HepG2 (cell line): Measurements from ENCODE around the gene SLC4A7. TPM values are rescaled to one million over a fixed set of nuclear protein-coding genes. Genes with fewer than 3 reads are reported as not detected.
A peak's percentile ranks its signal among the peaks of the same experiment; 100 is the strongest.

Source experiments
- ATAC-seq: fragments of 200-7000 bp; cut with Tn5 transposase; 3 replicates; pipeline ENCODE4 v1.9.1; 2020; ENCODE audit warnings: mild to moderate bottlenecking, moderate library complexity
- BruUV-seq: library from RNA; stranded (reverse); fragments of 400-500 nt; replicated peaks from 2 replicates; lab custom pipeline; 2021; lab: Mats Ljungman, UMichigan
- CTCF ChIA-PET: fragments of 300-600 bp; formaldehyde crosslinking; extraction: SDS; loops from one replicate; lab custom pipeline; 2021; ENCODE audit warnings: low total read pairs, inconsistent platforms, low intra/inter-chr PET ratio; lab: Yijun Ruan, JAX
- POLR2A ChIA-PET: fragments of 350-600 bp; sonication (Branson Sonifier 250); formaldehyde crosslinking; loops from one replicate; lab custom pipeline; 2020; ENCODE audit warnings: antibody characterized with exemption, inconsistent platforms; lab: Yijun Ruan, JAX
- DNase-seq: peaks from one replicate; pipeline ENCODE4 v3.0.0-alpha.2; 2015; ENCODE audit warnings: low spot score
- FAIRE-seq: peaks from 3 replicates; lab custom pipeline; 2011; peaks lifted over from hg19 to GRCh38; lab: Jason Lieb, UNC
- H2AFZ ChIP-seq: one replicate; pipeline ENCODE4 v1.6.1; 2011; ENCODE audit warnings: low read length, inconsistent platforms
- H3K27ac ChIP-seq: fragments of 300-600 bp; 3 replicates; pipeline ENCODE4 v1.8.0; 2011; ENCODE audit warnings: mixed run types, mild to moderate bottlenecking, mixed read lengths, low read length, inconsistent platforms; ENCODE audit not compliant: insufficient read depth; ENCODE audit errors: extremely low read length
- H3K27me3 ChIP-seq, 2 experiments: fragments of 200-600 bp in 1 of 2; 2 replicates in 1 of 2; 3 replicates in 1 of 2; pipeline versions ENCODE4 v1.6.0 to v1.8.0; 2011; ENCODE audit warnings: low read length in 2 of 2, mild to moderate bottlenecking in 2 of 2, moderate library complexity in 2 of 2, inconsistent platforms in 1 of 2; ENCODE audit not compliant: insufficient read depth in 2 of 2, control insufficient read depth in 1 of 2
- H3K36me3 ChIP-seq, 2 experiments: fragments of 200-600 bp in 1 of 2; replicated peaks in 1 of 2; 2 replicates in 1 of 2; 3 replicates in 1 of 2; pipeline versions ENCODE4 v1.5.1 to v1.8.0; 2011; ENCODE audit warnings: low read length in 2 of 2, inconsistent platforms in 1 of 2; ENCODE audit not compliant: insufficient read depth in 2 of 2, control insufficient read depth in 1 of 2
- H3K4me1 ChIP-seq: 2 replicates; pipeline ENCODE4 v1.5.1; 2012; ENCODE audit warnings: low read length, inconsistent platforms; ENCODE audit not compliant: insufficient read depth
- H3K4me2 ChIP-seq: 2 replicates; pipeline ENCODE4 v1.6.0; 2011; ENCODE audit warnings: low read depth, low read length, inconsistent platforms
- H3K4me3 ChIP-seq, 3 experiments: fragments of 200-600 bp in 1 of 3; sonication (generic), shearing (Covaris generic) in 1 of 3; replicated peaks in 1 of 3; 2 replicates each; pipeline ENCODE4 v1.5.1; 2011 to 2016; ENCODE audit warnings: low read length in 3 of 3, inconsistent platforms in 2 of 3, low read depth in 2 of 3, mild to moderate bottlenecking in 2 of 3, control low read depth in 1 of 3, mixed read lengths in 1 of 3; ENCODE audit not compliant: insufficient read depth in 1 of 3
- H3K79me2 ChIP-seq: one replicate; pipeline ENCODE4 v1.6.1; 2011; ENCODE audit warnings: low read length, inconsistent platforms; ENCODE audit not compliant: insufficient read depth
- H3K9ac ChIP-seq: 2 replicates; pipeline ENCODE4 v1.6.0; 2011; ENCODE audit warnings: mild to moderate bottlenecking, low read depth, low read length, inconsistent platforms; ENCODE audit not compliant: insufficient read depth
- H3K9me3 ChIP-seq: 2 replicates; pipeline ENCODE4 v1.5.1; 2012; ENCODE audit warnings: mild to moderate bottlenecking, low read length
- H4K20me1 ChIP-seq: 2 replicates; pipeline ENCODE4 v1.6.0; 2011; ENCODE audit warnings: inconsistent platforms, mild to moderate bottlenecking, low read length, moderate library complexity; ENCODE audit not compliant: insufficient read depth
- CBFB ChIP-seq: sonication (generic); formaldehyde crosslinking; IDR thresholded peaks from 2 replicates; pipeline ENCODE4 v1.4.0; 2020; ENCODE audit warnings: missing genetic modification reagents
- ERF ChIP-seq: IDR thresholded peaks from 2 replicates; pipeline ENCODE4 v1.6.1; 2018; ENCODE audit warnings: missing biosample characterization, missing genetic modification reagents
- HOMEZ ChIP-seq: IDR thresholded peaks from 2 replicates; pipeline ENCODE4 v1.6.1; 2016; ENCODE audit warnings: low read depth
- NAIF1 ChIP-seq: sonication (generic); formaldehyde crosslinking; IDR thresholded peaks from 2 replicates; pipeline ENCODE4 v1.5.0; 2020; ENCODE audit warnings: mild to moderate bottlenecking, missing genetic modification reagents, borderline replicate concordance
- NFIC ChIP-seq: IDR thresholded peaks from 2 replicates; pipeline ENCODE4 v1.6.1; 2012; ENCODE audit warnings: mild to moderate bottlenecking, low read length, inconsistent platforms
- PAF1 ChIP-seq: IDR thresholded peaks from 2 replicates; pipeline ENCODE4 v1.6.1; 2016; ENCODE audit warnings: missing genetic modification reagents, missing compliant biosample characterization
- ZNF230 ChIP-seq: sonication (generic); formaldehyde crosslinking; IDR thresholded peaks from 2 replicates; pipeline ENCODE4 v1.4.0; 2020; ENCODE audit warnings: mild to moderate bottlenecking, missing genetic modification reagents
- ZNF350 ChIP-seq: sonication (generic); formaldehyde crosslinking; IDR thresholded peaks from 2 replicates; pipeline ENCODE4 v1.4.0; 2020; ENCODE audit warnings: mild to moderate bottlenecking, low read depth, missing genetic modification reagents, borderline replicate concordance
- ZNF775 ChIP-seq: sonication (generic); formaldehyde crosslinking; IDR thresholded peaks from 2 replicates; pipeline ENCODE4 v1.4.0; 2020; ENCODE audit warnings: missing genetic modification reagents, mild to moderate bottlenecking, moderate library complexity, borderline replicate concordance
- WGBS: methylation state at CpG from one replicate; pipeline ENCODE4 v1.1.6; 2017; ENCODE audit warnings: low lambda C conversion rate; 5-methylcytosine and 5-hydroxymethylcytosine counted together
- in situ Hi-C: cut with HindIII; loops from 2 replicates; pipeline ENCODE4 v1.10.0; 2017; ENCODE audit warnings: low pct_unique_long_range_greater_than_20kb; ENCODE audit not compliant: extremely low pct_ligation_motif_present
- intact Hi-C: fragments of 100-400 bp; cut with micrococcal nuclease; formaldehyde crosslinking; loops from one replicate; pipeline ENCODE4 v1.10.0; 2022; ENCODE audit not compliant: unreplicated experiment
- polyA plus RNA-seq, 8 experiments: library from polyadenylated mRNA; depleted of rRNA in 3 of 8; stranded (reverse) in 7 of 8; unstranded in 1 of 8; fragments of >200 nt; fragmentation: Illumina TruSeq in 4 of 8; extraction: Trizol in 4 of 8; gene quantifications; 2 replicates each; pipeline versions ENCODE4 v1.2.1 to v1.2.3, GENCODE V29; 2011 to 2016; ENCODE audit warnings: low read depth in 4 of 8, missing spikeins in 1 of 8, mixed read lengths in 1 of 8; ENCODE audit not compliant: insufficient read depth in 1 of 8
- total RNA-seq, 5 experiments: library from RNA; depleted of rRNA; stranded (reverse); fragments of >200 nt; fragmentation: Illumina TruSeq; extraction: Trizol; gene quantifications; 2 replicates each; pipeline ENCODE4 v1.2.3, GENCODE V29; 2016; ENCODE audit warnings: low read depth in 1 of 5
- TF ChIP-seq, protein P1 (sequence below): sonication (generic); formaldehyde crosslinking; IDR thresholded peaks from 2 replicates; pipeline ENCODE4 v1.4.0; 2020; ENCODE audit warnings: mild to moderate bottlenecking, missing genetic modification reagents
- TF ChIP-seq, protein P2 (sequence below), 2 experiments: fragments of 450-650 bp in 1 of 2; sonication (generic) in 1 of 2; formaldehyde crosslinking in 1 of 2; IDR thresholded peaks; 2 replicates each; pipeline versions ENCODE4 v1.6.1 to v1.8.0; 2016 to 2022; ENCODE audit warnings: antibody characterized with exemption in 1 of 2, mild to moderate bottlenecking in 1 of 2, missing genetic modification reagents in 1 of 2

Gene SLC4A7
- total and polyA plus RNA-seq, 2 of the 13 experiments (the other 11 are each of a cell fraction or from before 2014, with no cell fraction given) = 16.4 to 43.8 TPM

GRCh38 chr3:27360113-27361078, 123.8 kb downstream of the SLC4A7 start:
- ChIA-PET CTCF (no interaction called here), POLR2A (interaction anchor here (0.6 to 2.5 kb wide), 8 partner anchors 9 to 320 kb away, joined by 3 to 11 read pairs (median 3); partner anchors contain the start of gene NEK10)
- in situ Hi-C loops = no loop called here
- peak overlapping the region; percentile 80 for H3K9ac ChIP-seq
- intact Hi-C loops = loop anchor here (1.0 to 5.0 kb wide), 2 partner anchors 16 to 987 kb away; partner anchors contain the start of genes AZI2 and ZCWPW2
- DNase-seq = peak; percentile 99
- H2AFZ ChIP-seq = no peak overlapping the region
- H3K36me3 ChIP-seq = no peaks in the 10 kb centered on the region
- 2% methylated on average over 7 of the region's 7 CpGs for WGBS
- H3K9me3 ChIP-seq = no peaks in the 10 kb centered on the region
- TSS peak; percentile 82 for BruUV-seq
- H3K27me3 ChIP-seq = no peaks in the 10 kb centered on the region
- peak; percentile 95 for ATAC-seq
- no peaks in the 10 kb centered on the region for H4K20me1 ChIP-seq
- peaks cover 2% of the 10 kb centered on the region for H3K79me2 ChIP-seq
- H3K27ac ChIP-seq = peak overlapping the region; percentile 99
- FAIRE-seq = peak; percentile 97
- H3K4me1 ChIP-seq = peaks cover 81% of the 10 kb centered on the region
- peak overlapping the region; percentile 5 to 29 (median 24); a peak in 2 of 6 replicates for H3K4me3 ChIP-seq
- H3K4me2 ChIP-seq = peak overlapping the region; percentile 71
- TF ChIP-seq, protein P1, sequence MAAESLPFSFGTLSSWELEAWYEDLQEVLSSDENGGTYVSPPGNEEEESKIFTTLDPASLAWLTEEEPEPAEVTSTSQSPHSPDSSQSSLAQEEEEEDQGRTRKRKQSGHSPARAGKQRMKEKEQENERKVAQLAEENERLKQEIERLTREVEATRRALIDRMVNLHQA = no peak
- no peak for TF ChIP-seq ZNF350 (CRISPR knock-in tag)
- no peak for TF ChIP-seq PAF1 (CRISPR knock-in tag)
- peak; percentile 88 for TF ChIP-seq CBFB (CRISPR knock-in tag)
- TF ChIP-seq, protein P2, sequence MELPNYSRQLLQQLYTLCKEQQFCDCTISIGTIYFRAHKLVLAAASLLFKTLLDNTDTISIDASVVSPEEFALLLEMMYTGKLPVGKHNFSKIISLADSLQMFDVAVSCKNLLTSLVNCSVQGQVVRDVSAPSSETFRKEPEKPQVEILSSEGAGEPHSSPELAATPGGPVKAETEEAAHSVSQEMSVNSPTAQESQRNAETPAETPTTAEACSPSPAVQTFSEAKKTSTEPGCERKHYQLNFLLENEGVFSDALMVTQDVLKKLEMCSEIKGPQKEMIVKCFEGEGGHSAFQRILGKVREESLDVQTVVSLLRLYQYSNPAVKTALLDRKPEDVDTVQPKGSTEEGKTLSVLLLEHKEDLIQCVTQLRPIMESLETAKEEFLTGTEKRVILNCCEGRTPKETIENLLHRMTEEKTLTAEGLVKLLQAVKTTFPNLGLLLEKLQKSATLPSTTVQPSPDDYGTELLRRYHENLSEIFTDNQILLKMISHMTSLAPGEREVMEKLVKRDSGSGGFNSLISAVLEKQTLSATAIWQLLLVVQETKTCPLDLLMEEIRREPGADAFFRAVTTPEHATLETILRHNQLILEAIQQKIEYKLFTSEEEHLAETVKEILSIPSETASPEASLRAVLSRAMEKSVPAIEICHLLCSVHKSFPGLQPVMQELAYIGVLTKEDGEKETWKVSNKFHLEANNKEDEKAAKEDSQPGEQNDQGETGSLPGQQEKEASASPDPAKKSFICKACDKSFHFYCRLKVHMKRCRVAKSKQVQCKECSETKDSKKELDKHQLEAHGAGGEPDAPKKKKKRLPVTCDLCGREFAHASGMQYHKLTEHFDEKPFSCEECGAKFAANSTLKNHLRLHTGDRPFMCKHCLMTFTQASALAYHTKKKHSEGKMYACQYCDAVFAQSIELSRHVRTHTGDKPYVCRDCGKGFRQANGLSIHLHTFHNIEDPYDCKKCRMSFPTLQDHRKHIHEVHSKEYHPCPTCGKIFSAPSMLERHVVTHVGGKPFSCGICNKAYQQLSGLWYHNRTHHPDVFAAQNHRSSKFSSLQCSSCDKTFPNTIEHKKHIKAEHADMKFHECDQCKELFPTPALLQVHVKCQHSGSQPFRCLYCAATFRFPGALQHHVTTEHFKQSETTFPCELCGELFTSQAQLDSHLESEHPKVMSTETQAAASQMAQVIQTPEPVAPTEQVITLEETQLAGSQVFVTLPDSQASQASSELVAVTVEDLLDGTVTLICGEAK (IDR thresholded peaks at IDR 0.05) = no peak
- TF ChIP-seq, protein P2 (CRISPR knock-in tag; IDR thresholded peaks at IDR 0.05) = peak; percentile 60; the same call in 1 of the 2 replicates
- TF ChIP-seq ERF = peak; percentile 98
- peak; percentile 49; the same call in 1 of the 2 replicates for TF ChIP-seq ZNF775 (CRISPR knock-in tag)
- peak; percentile 97 for TF ChIP-seq HOMEZ (CRISPR knock-in tag)
- TF ChIP-seq ZNF230 (CRISPR knock-in tag) = no peak; the same call in 1 of the 2 replicates
- 0 out of 2 replicates have a peak, but pooled peaks have one; percentile 48 for TF ChIP-seq NAIF1 (CRISPR knock-in tag)
- TF ChIP-seq NFIC = peak; percentile 100
